CD4-positive, alpha-beta T cell (primary cell): Measurements from ENCODE around the gene GFRA3. TPM values are rescaled to one million over a fixed set of nuclear protein-coding genes. Genes with fewer than 3 reads are reported as not detected.

Source experiments
- ATAC-seq: fragments of 200-7000 bp; cut with Tn5 transposase; one replicate; pipeline ENCODE4 v1.10.0; 2022; ENCODE audit warnings: mild to moderate bottlenecking; ENCODE audit not compliant: poor library complexity
- CTCF ChIA-PET: fragments of 350-600 bp; sonication (Branson Sonifier 250); formaldehyde crosslinking; loops from one replicate; lab custom pipeline; 2021; ENCODE audit warnings: antibody characterized with exemption, inconsistent platforms; lab: Charles Lee
- POLR2A ChIA-PET: fragments of 350-600 bp; sonication (Branson Sonifier 250); formaldehyde crosslinking; loops from one replicate; lab custom pipeline; 2021; ENCODE audit warnings: antibody characterized with exemption, inconsistent platforms; lab: Charles Lee
- DNase-seq, 14 experiments: peaks; one replicate each; pipeline ENCODE4 v3.0.0-alpha.2; 2013 to 2020; ENCODE audit warnings: mixed read lengths in 2 of 14
- H3K27ac ChIP-seq, 2 donors: one replicate each; pipeline versions ENCODE4 v1.5.1 to v1.7.0; 2013; ENCODE audit warnings: low read length in 2 of 2, low read depth in 1 of 2, mild to moderate bottlenecking in 1 of 2
- H3K27me3 ChIP-seq, 2 experiments: 1 replicate in 1 of 2; 2 replicates in 1 of 2; pipeline versions ENCODE4 v1.6.1 to v1.7.0; 2013; ENCODE audit warnings: low read length in 2 of 2, control low read depth in 1 of 2, mild to moderate bottlenecking in 1 of 2, moderate library complexity in 1 of 2; ENCODE audit not compliant: insufficient read depth in 2 of 2, control insufficient read depth in 1 of 2
- H3K36me3 ChIP-seq: one replicate; pipeline ENCODE4 v1.6.1; 2013; ENCODE audit warnings: low read length, control low read depth; ENCODE audit not compliant: insufficient read depth
- H3K4me1 ChIP-seq: one replicate; pipeline ENCODE4 v1.6.1; 2013; ENCODE audit warnings: low read length, control low read depth; ENCODE audit not compliant: insufficient read depth
- H3K4me3 ChIP-seq: one replicate; pipeline ENCODE4 v1.5.1; 2013; ENCODE audit warnings: mild to moderate bottlenecking, low read length, moderate library complexity
- H3K9me3 ChIP-seq, 2 experiments: 1 replicate in 1 of 2; 2 replicates in 1 of 2; pipeline versions ENCODE4 v1.6.1 to v1.7.0; 2013; ENCODE audit warnings: low read length in 2 of 2, mild to moderate bottlenecking in 2 of 2, control low read depth in 1 of 2, moderate library complexity in 1 of 2; ENCODE audit not compliant: control insufficient read depth in 1 of 2, insufficient read depth in 1 of 2
- H3K27ac Mint-ChIP-seq: one replicate; pipeline ENCODE4 v1.8.0; 2020; ENCODE audit warnings: mixed read lengths
- H3K27me3 Mint-ChIP-seq: one replicate; pipeline ENCODE4 v1.8.0; 2021; ENCODE audit warnings: mixed read lengths
- H3K36me3 Mint-ChIP-seq: one replicate; pipeline ENCODE4 v1.8.0; 2021; ENCODE audit warnings: low read depth, mixed read lengths
- H3K4me1 Mint-ChIP-seq: one replicate; pipeline ENCODE4 v1.8.0; 2021; ENCODE audit warnings: low read depth, mixed read lengths
- H3K4me3 Mint-ChIP-seq: one replicate; pipeline ENCODE4 v1.8.0; 2020; ENCODE audit warnings: mild to moderate bottlenecking, mixed read lengths
- H3K9me3 Mint-ChIP-seq: one replicate; pipeline ENCODE4 v1.8.0; 2020; ENCODE audit warnings: mixed read lengths
- CTCF ChIP-seq: fragments of 200-600 bp; IDR thresholded peaks from one replicate; pipeline ENCODE4 v1.8.0; 2022; ENCODE audit warnings: antibody characterized with exemption, mild to moderate bottlenecking
- intact Hi-C, 2 experiments: fragments of 100-400 bp; cut with DNase I in 1 of 2; cut with micrococcal nuclease in 1 of 2; formaldehyde crosslinking; loops; one replicate each; pipeline versions ENCODE4 v1.15.1 to v1.9.0; 2023 to 2025; cut with DNase I, micrococcal nuclease
- total RNA-seq, 174 experiments: library from RNA in 2 of 174; stranded (reverse) in 2 of 174; gene quantifications; one replicate each; pipeline ENCODE4 v1.2.3 and lab custom pipeline; 2021 to 2026

GFRA3 gene
- total RNA-seq, 2 experiments from 2014 or later = not detected

- H3K4me3 Mint-ChIP-seq = no peak overlapping the region
- no peaks in the 10 kb centered on the region for H3K36me3 Mint-ChIP-seq
- peaks cover 0 to 9% of the 10 kb centered on the region in 2 experiments for H3K27me3 ChIP-seq
- intact Hi-C loops = no loop called here
- H3K27ac ChIP-seq = no peak overlapping the region
- no peaks in the 10 kb centered on the region for H3K4me1 ChIP-seq
- peaks cover 0 to 8% of the 10 kb centered on the region in 2 experiments for H3K9me3 ChIP-seq
- H3K4me3 ChIP-seq = no peak overlapping the region
- POLR2A ChIA-PET = no interaction called here
- peaks cover 19% of the 10 kb centered on the region for H3K27me3 Mint-ChIP-seq
- H3K4me1 Mint-ChIP-seq = no peaks in the 10 kb centered on the region
- H3K36me3 ChIP-seq = no peaks in the 10 kb centered on the region
- H3K9me3 Mint-ChIP-seq = peaks cover under 1% of the 10 kb centered on the region
- no peak for TF ChIP-seq CTCF
- ATAC-seq = no peak
- H3K27ac Mint-ChIP-seq = no peak overlapping the region
- no peak for DNase-seq
- CTCF ChIA-PET = no interaction called here
Measured at GRCh38 chr5:138230981-138231589, 43.3 kb downstream of the GFRA3 start.

GRCh38 chr5:138230261-138230660 lies 44.2 kb downstream of the GFRA3 start:
- Mint-ChIP-seq H3K36me3 (no peaks in the 10 kb centered on the region), H3K4me1 (no peaks in the 10 kb centered on the region), H3K9me3 (peaks cover 2% of the 10 kb centered on the region)

GRCh38 chr5:138229387-138229786 lies 45.0 kb downstream of the GFRA3 start:
- no peak overlapping the region for H3K27ac Mint-ChIP-seq
- no peak for DNase-seq
- Histone ChIP-seq H3K4me1 (no peaks in the 10 kb centered on the region), H3K36me3 (no peaks in the 10 kb centered on the region), H3K27me3 (peaks cover 3 to 15% of the 10 kb centered on the region in 2 experiments), H3K9me3 (peaks cover 0 to 10% of the 10 kb centered on the region in 2 experiments), H3K4me3 (no peak overlapping the region), H3K27ac (no peak overlapping the region)
- peaks cover 21% of the 10 kb centered on the region for H3K27me3 Mint-ChIP-seq
- no peaks in the 10 kb centered on the region for H3K4me1 Mint-ChIP-seq
- intact Hi-C loops = no loop called here
- H3K36me3 Mint-ChIP-seq = no peaks in the 10 kb centered on the region
- peaks cover 2% of the 10 kb centered on the region for H3K9me3 Mint-ChIP-seq
- ATAC-seq = no peak
- no peak overlapping the region for H3K4me3 Mint-ChIP-seq
- ChIA-PET POLR2A (no interaction called here), CTCF (no interaction called here)
- no peak for TF ChIP-seq CTCF

More at GRCh38 chr5:138230261-138230660, 44.2 kb downstream of the GFRA3 start:
- H3K27me3 Mint-ChIP-seq = peaks cover 23% of the 10 kb centered on the region
- H3K27ac Mint-ChIP-seq = no peak overlapping the region
- DNase-seq = no peak
- ChIA-PET CTCF (interaction anchor here (0.7 kb wide), 1 partner anchor 95 kb away, joined by 3 read pairs; no protein-coding TSS in a partner anchor), POLR2A (no interaction called here)
- Histone ChIP-seq H3K36me3 (no peaks in the 10 kb centered on the region), H3K27ac (no peak overlapping the region), H3K27me3 (peaks cover 0 to 9% of the 10 kb centered on the region in 2 experiments), H3K9me3 (peaks cover 0 to 10% of the 10 kb centered on the region in 2 experiments), H3K4me3 (no peak overlapping the region), H3K4me1 (no peaks in the 10 kb centered on the region)
- no peak overlapping the region for H3K4me3 Mint-ChIP-seq
- no peak for ATAC-seq
- intact Hi-C loops = no loop called here
- no peak for TF ChIP-seq CTCF
